Measurements from ENCODE around the gene RFTN1. TPM values are rescaled to one million over a fixed set of nuclear protein-coding genes. Genes with fewer than 3 reads are reported as not detected.

Gene RFTN1
- total RNA-seq, 1 experiment from 2014 or later, result 4.5 TPM

- no peak for DNase-seq (ENCODE audit: unreplicated experiment)
- H3K4me1 Mint-ChIP-seq (ENCODE audit: insufficient read depth, unreplicated experiment), result no peaks in the 10 kb centered on the region
- ChIA-PET POLR2A (interaction anchor here (0.6 kb wide), 1 partner anchor 43 kb away, joined by 3 read pairs; no protein-coding TSS in a partner anchor), CTCF (interaction anchor here (0.7 kb wide), 3 partner anchors 41 to 252 kb away, joined by 3 to 5 read pairs (median 4); no protein-coding TSS in a partner anchor)
- no peaks in the 10 kb centered on the region for H3K27me3 Mint-ChIP-seq (ENCODE audit: insufficient read depth, unreplicated experiment)
- H3K27ac Mint-ChIP-seq (ENCODE audit: low read depth, unreplicated experiment), result no peak overlapping the region
- no peak overlapping the region for H3K4me3 Mint-ChIP-seq (ENCODE audit: unreplicated experiment)
- intact Hi-C loops (cut with micrococcal nuclease), result no loop called here
- no TSS peak for BruUV-seq (replicated peaks)
- TF ChIP-seq CTCF (IDR thresholded peaks at IDR 0.05; ENCODE audit: unreplicated experiment), result no peak
- no peaks in the 10 kb centered on the region for H3K9me3 Mint-ChIP-seq (ENCODE audit: unreplicated experiment)
- no peaks in the 10 kb centered on the region for H3K36me3 Mint-ChIP-seq (ENCODE audit: insufficient read depth, unreplicated experiment)
Observed at GRCh38 chr3:16349986-16350596, 163.4 kb downstream of the RFTN1 start.

GRCh38 chr3:16347548-16347947 is 166.0 kb downstream of the RFTN1 start:
- ChIA-PET CTCF (interaction anchor here (1.0 to 1.3 kb wide), 2 partner anchors 14 to 19 kb away, joined by 3 read pairs; no protein-coding TSS in a partner anchor), POLR2A (interaction anchor here (0.7 kb wide), 1 partner anchor 203 kb away, joined by 3 read pairs; no protein-coding TSS in a partner anchor)
- TF ChIP-seq CTCF (IDR thresholded peaks at IDR 0.05; ENCODE audit: unreplicated experiment), result no peak
- Mint-ChIP-seq H3K27me3 (ENCODE audit: insufficient read depth, unreplicated experiment) (no peaks in the 10 kb centered on the region), H3K36me3 (ENCODE audit: insufficient read depth, unreplicated experiment) (no peaks in the 10 kb centered on the region), H3K9me3 (ENCODE audit: unreplicated experiment) (no peaks in the 10 kb centered on the region), H3K27ac (ENCODE audit: low read depth, unreplicated experiment) (no peak overlapping the region), H3K4me1 (ENCODE audit: insufficient read depth, unreplicated experiment) (no peaks in the 10 kb centered on the region), H3K4me3 (ENCODE audit: unreplicated experiment) (no peak overlapping the region)
- no peak for DNase-seq (ENCODE audit: unreplicated experiment)
- no TSS peak for BruUV-seq (replicated peaks)
- intact Hi-C loops (cut with micrococcal nuclease), result no loop called here

GRCh38 chr3:16346413-16347081 is 167.0 kb downstream of the RFTN1 start:
- no peaks in the 10 kb centered on the region for H3K36me3 Mint-ChIP-seq (ENCODE audit: insufficient read depth, unreplicated experiment)
- no peak for TF ChIP-seq CTCF (IDR thresholded peaks at IDR 0.05; ENCODE audit: unreplicated experiment)
- BruUV-seq (replicated peaks), result no TSS peak
- H3K27ac Mint-ChIP-seq (ENCODE audit: low read depth, unreplicated experiment), result no peak overlapping the region
- DNase-seq (ENCODE audit: unreplicated experiment), result no peak
- intact Hi-C loops (cut with micrococcal nuclease), result no loop called here
- no peaks in the 10 kb centered on the region for H3K27me3 Mint-ChIP-seq (ENCODE audit: insufficient read depth, unreplicated experiment)
- POLR2A ChIA-PET, result interaction anchor here (0.7 kb wide), 1 partner anchor 204 kb away, joined by 3 read pairs; no protein-coding TSS in a partner anchor
- H3K4me1 Mint-ChIP-seq (ENCODE audit: insufficient read depth, unreplicated experiment), result no peaks in the 10 kb centered on the region
- no peak overlapping the region for H3K4me3 Mint-ChIP-seq (ENCODE audit: unreplicated experiment)
- H3K9me3 Mint-ChIP-seq (ENCODE audit: unreplicated experiment), result no peaks in the 10 kb centered on the region
- CTCF ChIA-PET, result interaction anchor here (0.7 kb wide), 1 partner anchor 291 kb away, joined by 3 read pairs; no protein-coding TSS in a partner anchor

- no peak for TF ChIP-seq CTCF (IDR thresholded peaks at IDR 0.05; ENCODE audit: unreplicated experiment)
- peaks cover 8% of the 10 kb centered on the region for H3K4me1 Mint-ChIP-seq (ENCODE audit: insufficient read depth, unreplicated experiment)
- ChIA-PET CTCF (interaction anchor here (0.7 to 1.0 kb wide), 2 partner anchors 49 to 85 kb away, joined by 3 to 4 read pairs; no protein-coding TSS in a partner anchor), POLR2A (no interaction called here)
- no peaks in the 10 kb centered on the region for H3K36me3 Mint-ChIP-seq (ENCODE audit: insufficient read depth, unreplicated experiment)
- no peak for DNase-seq (ENCODE audit: unreplicated experiment)
- intact Hi-C loops (cut with micrococcal nuclease), result no loop called here
- BruUV-seq (replicated peaks), result no TSS peak
- no peak overlapping the region for H3K27ac Mint-ChIP-seq (ENCODE audit: low read depth, unreplicated experiment)
- H3K9me3 Mint-ChIP-seq (ENCODE audit: unreplicated experiment), result no peaks in the 10 kb centered on the region
- no peak overlapping the region for H3K4me3 Mint-ChIP-seq (ENCODE audit: unreplicated experiment)
- no peaks in the 10 kb centered on the region for H3K27me3 Mint-ChIP-seq (ENCODE audit: insufficient read depth, unreplicated experiment)
Observed at GRCh38 chr3:16343101-16343500, 170.4 kb downstream of the RFTN1 start.
